ENCODE results near the gene ATP8A2.

ATP8A2 gene

GRCh38 chr13:26020891-26021290, 649.1 kb downstream of the ATP8A2 start:
- Histone ChIP-seq H3K27me3 (ENCODE audit: control insufficient read depth in 1 of 2, insufficient read depth in 1 of 2, low read length in 2 of 2) (peaks cover 0 to 10% of the 10 kb centered on the region in 2 experiments), H3K4ac (ENCODE audit: low read depth in 1 of 2, low read length in 2 of 2) (peak overlapping the region in 1 of 2 experiments; percentile 5), H3K9me3 (ENCODE audit: control insufficient read depth, low read length) (no peaks in the 10 kb centered on the region), H4K8ac (ENCODE audit: low read length) (no peak overlapping the region), H3K4me3 (ENCODE audit: insufficient read depth in 1 of 2, low read depth in 1 of 2, low read length in 2 of 2) (no peak overlapping the region), H2BK5ac (ENCODE audit: low read depth, low read length, poor library complexity, severe bottlenecking) (peak overlapping the region; percentile 59), H3K36me3 (ENCODE audit: control insufficient read depth in 1 of 2, insufficient read depth in 2 of 2, low read depth in 1 of 2, low read length in 2 of 2) (no peaks in the 10 kb centered on the region), H3K4me1 (ENCODE audit: control insufficient read depth, insufficient read depth, low read depth, low read length) (peaks cover 38% of the 10 kb centered on the region), H2AFZ (ENCODE audit: low read depth, low read length) (no peak overlapping the region), H3K4me2 (ENCODE audit: low read length, poor library complexity, severe bottlenecking) (no peak overlapping the region), H3K27ac (ENCODE audit: low read length, poor library complexity, severe bottlenecking) (peak overlapping the region; percentile 83), H2BK120ac (ENCODE audit: low read depth, low read length) (peak overlapping the region; percentile 23), H2AK5ac (ENCODE audit: low read length, severe bottlenecking) (peak overlapping the region; percentile 76), H3K79me1 (replicated peaks; ENCODE audit: low read length, poor library complexity, severe bottlenecking) (no peaks in the 10 kb centered on the region), H3K23ac (ENCODE audit: low read length in 2 of 2) (no peak overlapping the region), H3K9ac (ENCODE audit: low read length) (no peak overlapping the region), H3K18ac (ENCODE audit: low read depth in 1 of 2, low read length in 2 of 2) (peak overlapping the region in 1 of 2 experiments; percentile 18), H2BK15ac (ENCODE audit: low read depth, poor library complexity, severe bottlenecking) (no peak overlapping the region), H3K14ac (ENCODE audit: low read length in 2 of 2) (no peak overlapping the region), H4K91ac (ENCODE audit: low read length) (peak overlapping the region; percentile 40), H2BK12ac (ENCODE audit: low read length in 2 of 2) (peak overlapping the region; percentile 44 to 45)
- 74% methylated on average over 7 of the region's 7 CpGs for WGBS
- DNase-seq, result no peak

GRCh38 chr13:26021516-26021915, 649.7 kb downstream of the ATP8A2 start:
- peak overlapping the region; percentile 54 for H2BK5ac ChIP-seq (ENCODE audit: low read depth, low read length, poor library complexity, severe bottlenecking)
- DNase-seq, result no peak
- H3K4me1 ChIP-seq (ENCODE audit: control insufficient read depth, insufficient read depth, low read depth, low read length), result peaks cover 38% of the 10 kb centered on the region
- no peak overlapping the region for H2BK120ac ChIP-seq (ENCODE audit: low read depth, low read length)
- H3K4ac ChIP-seq (ENCODE audit: low read depth in 1 of 2, low read length in 2 of 2), result no peak overlapping the region
- H3K4me3 ChIP-seq (ENCODE audit: insufficient read depth in 1 of 2, low read depth in 1 of 2, low read length in 2 of 2), result no peak overlapping the region
- peak overlapping the region in 1 of 2 experiments; percentile 9 for H3K18ac ChIP-seq (ENCODE audit: low read depth in 1 of 2, low read length in 2 of 2)
- H3K9me3 ChIP-seq (ENCODE audit: control insufficient read depth, low read length), result no peaks in the 10 kb centered on the region
- no peak overlapping the region for H2AFZ ChIP-seq (ENCODE audit: low read depth, low read length)
- no peak overlapping the region for H4K91ac ChIP-seq (ENCODE audit: low read length)
- H3K27me3 ChIP-seq (ENCODE audit: control insufficient read depth in 1 of 2, insufficient read depth in 1 of 2, low read length in 2 of 2), result peaks cover 0 to 4% of the 10 kb centered on the region in 2 experiments
- H2AK5ac ChIP-seq (ENCODE audit: low read length, severe bottlenecking), result peak overlapping the region; percentile 96
- WGBS, result no CpG with 5 or more reads among the region's 2 CpGs
- no peak overlapping the region for H3K9ac ChIP-seq (ENCODE audit: low read length)
- H3K14ac ChIP-seq (ENCODE audit: low read length in 2 of 2), result no peak overlapping the region
- peak overlapping the region; percentile 83 for H3K27ac ChIP-seq (ENCODE audit: low read length, poor library complexity, severe bottlenecking)
- H4K8ac ChIP-seq (ENCODE audit: low read length), result no peak overlapping the region
- H2BK15ac ChIP-seq (ENCODE audit: low read depth, poor library complexity, severe bottlenecking), result no peak overlapping the region
- H3K36me3 ChIP-seq (ENCODE audit: control insufficient read depth in 1 of 2, insufficient read depth in 2 of 2, low read depth in 1 of 2, low read length in 2 of 2), result no peaks in the 10 kb centered on the region
- H3K79me1 ChIP-seq (replicated peaks; ENCODE audit: low read length, poor library complexity, severe bottlenecking), result no peaks in the 10 kb centered on the region
- peak overlapping the region in 1 of 2 experiments; percentile 31 for H2BK12ac ChIP-seq (ENCODE audit: low read length in 2 of 2)
- H3K23ac ChIP-seq (ENCODE audit: low read length in 2 of 2), result no peak overlapping the region
- H3K4me2 ChIP-seq (ENCODE audit: low read length, poor library complexity, severe bottlenecking), result no peak overlapping the region

DNA sequence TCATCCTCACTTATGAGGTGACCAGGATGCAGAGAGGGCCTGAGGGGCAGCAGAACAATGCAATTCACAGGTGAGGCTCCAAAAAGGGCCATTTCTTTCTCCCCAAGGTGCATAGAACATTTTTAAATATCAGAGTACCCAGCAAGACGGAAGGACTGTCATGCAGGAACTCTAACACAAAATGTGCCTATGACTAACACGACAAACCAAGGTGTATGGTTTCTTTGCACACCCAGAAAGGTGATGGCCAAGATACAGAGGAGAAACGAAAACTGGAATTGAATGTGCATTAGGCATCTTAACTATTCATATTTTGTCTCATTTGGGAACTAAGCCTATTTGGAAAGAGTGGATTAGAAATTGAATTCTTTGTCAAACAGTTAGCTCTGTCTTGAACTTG, 650.2 kb downstream of the ATP8A2 start:
- 85% methylated on average over 3 of the region's 3 CpGs for WGBS
- H2BK15ac ChIP-seq (ENCODE audit: low read depth, poor library complexity, severe bottlenecking), result no peak overlapping the region
- H2AFZ ChIP-seq (ENCODE audit: low read depth, low read length), result no peak overlapping the region
- H3K14ac ChIP-seq (ENCODE audit: low read length in 2 of 2), result no peak overlapping the region
- no peak overlapping the region for H3K9ac ChIP-seq (ENCODE audit: low read length)
- peak overlapping the region; percentile 96 for H2AK5ac ChIP-seq (ENCODE audit: low read length, severe bottlenecking)
- no peak overlapping the region for H3K4ac ChIP-seq (ENCODE audit: low read depth in 1 of 2, low read length in 2 of 2)
- H3K23ac ChIP-seq (ENCODE audit: low read length in 2 of 2), result no peak overlapping the region
- no peak overlapping the region for H3K4me3 ChIP-seq (ENCODE audit: insufficient read depth in 1 of 2, low read depth in 1 of 2, low read length in 2 of 2)
- no peak overlapping the region for H2BK120ac ChIP-seq (ENCODE audit: low read depth, low read length)
- H3K4me1 ChIP-seq (ENCODE audit: control insufficient read depth, insufficient read depth, low read depth, low read length), result peaks cover 38% of the 10 kb centered on the region
- no peaks in the 10 kb centered on the region for H3K9me3 ChIP-seq (ENCODE audit: control insufficient read depth, low read length)
- no peak overlapping the region for H2BK5ac ChIP-seq (ENCODE audit: low read depth, low read length, poor library complexity, severe bottlenecking)
- H4K8ac ChIP-seq (ENCODE audit: low read length), result no peak overlapping the region
- no peak overlapping the region for H4K91ac ChIP-seq (ENCODE audit: low read length)
- H3K27ac ChIP-seq (ENCODE audit: low read length, poor library complexity, severe bottlenecking), result peak overlapping the region; percentile 83
- no peak overlapping the region for H3K4me2 ChIP-seq (ENCODE audit: low read length, poor library complexity, severe bottlenecking)
- H3K18ac ChIP-seq (ENCODE audit: low read depth in 1 of 2, low read length in 2 of 2), result no peak overlapping the region
- no peaks in the 10 kb centered on the region for H3K36me3 ChIP-seq (ENCODE audit: control insufficient read depth in 1 of 2, insufficient read depth in 2 of 2, low read depth in 1 of 2, low read length in 2 of 2)
- H3K27me3 ChIP-seq (ENCODE audit: control insufficient read depth in 1 of 2, insufficient read depth in 1 of 2, low read length in 2 of 2), result peaks cover 0 to 4% of the 10 kb centered on the region in 2 experiments
- no peak overlapping the region for H2BK12ac ChIP-seq (ENCODE audit: low read length in 2 of 2)
- DNase-seq, result no peak
- H3K79me1 ChIP-seq (replicated peaks; ENCODE audit: low read length, poor library complexity, severe bottlenecking), result no peaks in the 10 kb centered on the region

GRCh38 chr13:26022538-26023292, 650.9 kb downstream of the ATP8A2 start:
- Histone ChIP-seq H3K4ac (ENCODE audit: low read depth in 1 of 2, low read length in 2 of 2) (peak overlapping the region in 1 of 2 experiments; percentile 30), H3K9me3 (ENCODE audit: control insufficient read depth, low read length) (no peaks in the 10 kb centered on the region), H3K4me2 (ENCODE audit: low read length, poor library complexity, severe bottlenecking) (peak overlapping the region; percentile 20), H3K4me3 (ENCODE audit: insufficient read depth in 1 of 2, low read depth in 1 of 2, low read length in 2 of 2) (no peak overlapping the region), H2BK120ac (ENCODE audit: low read depth, low read length) (no peak overlapping the region), H2BK15ac (ENCODE audit: low read depth, poor library complexity, severe bottlenecking) (no peak overlapping the region), H3K36me3 (ENCODE audit: control insufficient read depth in 1 of 2, insufficient read depth in 2 of 2, low read depth in 1 of 2, low read length in 2 of 2) (no peaks in the 10 kb centered on the region), H2AFZ (ENCODE audit: low read depth, low read length) (no peak overlapping the region), H3K18ac (ENCODE audit: low read depth in 1 of 2, low read length in 2 of 2) (peak overlapping the region; percentile 17 to 22), H3K23ac (ENCODE audit: low read length in 2 of 2) (no peak overlapping the region), H3K79me1 (replicated peaks; ENCODE audit: low read length, poor library complexity, severe bottlenecking) (no peaks in the 10 kb centered on the region), H2BK5ac (ENCODE audit: low read depth, low read length, poor library complexity, severe bottlenecking) (no peak overlapping the region), H2BK12ac (ENCODE audit: low read length in 2 of 2) (peak overlapping the region in 1 of 2 experiments; percentile 48), H4K8ac (ENCODE audit: low read length) (no peak overlapping the region), H3K14ac (ENCODE audit: low read length in 2 of 2) (no peak overlapping the region), H2AK5ac (ENCODE audit: low read length, severe bottlenecking) (peak overlapping the region; percentile 33), H4K91ac (ENCODE audit: low read length) (no peak overlapping the region), H3K4me1 (ENCODE audit: control insufficient read depth, insufficient read depth, low read depth, low read length) (peaks cover 36% of the 10 kb centered on the region), H3K27ac (ENCODE audit: low read length, poor library complexity, severe bottlenecking) (peak overlapping the region; percentile 89), H3K9ac (ENCODE audit: low read length) (no peak overlapping the region), H3K27me3 (ENCODE audit: control insufficient read depth in 1 of 2, insufficient read depth in 1 of 2, low read length in 2 of 2) (peaks cover 0 to 5% of the 10 kb centered on the region in 2 experiments)
- WGBS, result 27% methylated on average over 13 of the region's 13 CpGs
- peak; percentile 92 for DNase-seq
